GM18511 (cell line): ENCODE data around the gene FLRT1.

Source experiments
- ATAC-seq: cut with Tn5 transposase; IDR thresholded peaks from one replicate; pipeline ENCODE4 v1.9.1; 2021; ENCODE audit warnings: mild to moderate bottlenecking, moderate library complexity; ENCODE audit not compliant: unreplicated experiment

FLRT1 gene

GRCh38 chr11:64023712-64024710 is 11.7 kb upstream of the FLRT1 start:
- ATAC-seq: no peak

GRCh38 chr11:64025205-64025604 is 10.5 kb upstream of the FLRT1 start:
- ATAC-seq: no peak

- no peak for ATAC-seq
Measured at GRCh38 chr11:64026575-64027205, 9.0 kb upstream of the FLRT1 start.

- ATAC-seq: no peak
Measured at GRCh38 chr11:64027651-64028397, 7.9 kb upstream of the FLRT1 start.

GRCh38 chr11:64028398-64029115 is 7.2 kb upstream of the FLRT1 start:
- no peak for ATAC-seq

- no peak for ATAC-seq
Measured at GRCh38 chr11:64029773-64030172, 6.0 kb upstream of the FLRT1 start.

- ATAC-seq: no peak
Measured at GRCh38 chr11:64031001-64031400, 4.7 kb upstream of the FLRT1 start.

GRCh38 chr11:64032050-64032449 is 3.7 kb upstream of the FLRT1 start:
- no peak for ATAC-seq

GRCh38 chr11:64034411-64034811 is 1.3 kb upstream of the FLRT1 start:
- ATAC-seq: no peak

GRCh38 chr11:64035081-64035524 is 628 bp upstream of the FLRT1 start:
- no peak for ATAC-seq

GRCh38 chr11:64036087-64037026 is 626 bp downstream of the FLRT1 start:
- no peak for ATAC-seq

- ATAC-seq: no peak
Measured at GRCh38 chr11:64037027-64037634, 1.4 kb downstream of the FLRT1 start.

- no peak for ATAC-seq
Measured at GRCh38 chr11:64038500-64038899, 2.8 kb downstream of the FLRT1 start.

GRCh38 chr11:64039012-64039665 is 3.4 kb downstream of the FLRT1 start:
- no peak for ATAC-seq

GRCh38 chr11:64040684-64041322 is 5.1 kb downstream of the FLRT1 start:
- ATAC-seq: no peak

GRCh38 chr11:64041846-64042245 is 6.1 kb downstream of the FLRT1 start:
- ATAC-seq: no peak

GRCh38 chr11:64042301-64042700 is 6.6 kb downstream of the FLRT1 start:
- ATAC-seq: no peak

- ATAC-seq: no peak
Measured at GRCh38 chr11:64043545-64043944, 7.8 kb downstream of the FLRT1 start.
